ENCODE data around the gene ZSCAN32.

GRCh38 chr16:3364774-3365427 is 35.9 kb downstream of the ZSCAN32 start:
- TF ChIP-seq REST (IDR thresholded peaks at IDR 0.05; ENCODE audit: insufficient read depth in 1 of 2, low read depth in 2 of 2, low read length in 2 of 2) = no peak
- peak; percentile 17; the same call in 1 of the 2 replicates for TF ChIP-seq SIN3A (IDR thresholded peaks at IDR 0.05; ENCODE audit: borderline replicate concordance, insufficient read depth, low read length)
- TF ChIP-seq POLR2AphosphoS5 (IDR thresholded peaks at IDR 0.05; ENCODE audit: low read depth, low read length) = peak; percentile 72
- peak; percentile 53; the same call in 1 of the 2 replicates for TF ChIP-seq TAF1 (IDR thresholded peaks at IDR 0.05; ENCODE audit: borderline replicate concordance, insufficient read depth, low read length)
- no peak for TF ChIP-seq FOXP2 (optimal IDR thresholded peaks at IDR 0.05; ENCODE audit: borderline replicate concordance, extremely low read depth, extremely low read length, insufficient read depth)

Measured in PFSK-1 (cell line).